Breast epithelium (tissue), 3 donors: Measurements from ENCODE around the gene GPR3.

Experiments
- POLR2A ChIP-seq: fragments of 450-650 bp; IDR thresholded peaks from one replicate; pipeline ENCODE4 v1.6.1; 2016; ENCODE audit warnings: antibody characterized with exemption, mild to moderate bottlenecking, moderate library complexity
- POLR2AphosphoS5 ChIP-seq, 3 donors: sonication (generic); formaldehyde crosslinking; IDR thresholded peaks; one replicate each; pipeline ENCODE4 v1.6.1; 2017; ENCODE audit warnings: antibody characterized with exemption in 3 of 3
- TF ChIP-seq, protein P1 (sequence below), 3 donors: fragments of 450-650 bp; IDR thresholded peaks; one replicate each; pipeline ENCODE4 v1.5.1; 2016 to 2017; ENCODE audit warnings: antibody characterized with exemption in 3 of 3, mild to moderate bottlenecking in 3 of 3, moderate library complexity in 3 of 3

DNA sequence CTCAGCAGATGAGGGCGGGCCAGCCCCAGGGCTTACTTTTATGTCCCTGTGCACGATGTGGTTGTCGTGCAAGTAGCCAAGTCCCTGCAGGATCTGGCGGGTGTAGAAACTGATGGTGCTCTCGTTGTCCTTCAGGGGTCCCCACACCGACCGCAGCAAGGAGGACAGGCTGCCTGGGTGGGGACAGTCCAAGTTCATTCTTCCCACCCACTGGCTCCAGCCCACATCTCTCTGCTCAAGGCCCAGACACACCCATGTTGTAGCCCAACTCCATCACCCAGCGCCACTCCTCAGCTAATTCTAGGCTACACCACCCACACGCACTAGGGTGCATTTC, 32.6 kb upstream of the GPR3 start:
- TF ChIP-seq, protein P1, sequence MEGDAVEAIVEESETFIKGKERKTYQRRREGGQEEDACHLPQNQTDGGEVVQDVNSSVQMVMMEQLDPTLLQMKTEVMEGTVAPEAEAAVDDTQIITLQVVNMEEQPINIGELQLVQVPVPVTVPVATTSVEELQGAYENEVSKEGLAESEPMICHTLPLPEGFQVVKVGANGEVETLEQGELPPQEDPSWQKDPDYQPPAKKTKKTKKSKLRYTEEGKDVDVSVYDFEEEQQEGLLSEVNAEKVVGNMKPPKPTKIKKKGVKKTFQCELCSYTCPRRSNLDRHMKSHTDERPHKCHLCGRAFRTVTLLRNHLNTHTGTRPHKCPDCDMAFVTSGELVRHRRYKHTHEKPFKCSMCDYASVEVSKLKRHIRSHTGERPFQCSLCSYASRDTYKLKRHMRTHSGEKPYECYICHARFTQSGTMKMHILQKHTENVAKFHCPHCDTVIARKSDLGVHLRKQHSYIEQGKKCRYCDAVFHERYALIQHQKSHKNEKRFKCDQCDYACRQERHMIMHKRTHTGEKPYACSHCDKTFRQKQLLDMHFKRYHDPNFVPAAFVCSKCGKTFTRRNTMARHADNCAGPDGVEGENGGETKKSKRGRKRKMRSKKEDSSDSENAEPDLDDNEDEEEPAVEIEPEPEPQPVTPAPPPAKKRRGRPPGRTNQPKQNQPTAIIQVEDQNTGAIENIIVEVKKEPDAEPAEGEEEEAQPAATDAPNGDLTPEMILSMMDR (IDR thresholded peaks at IDR 0.05), result no peak
- TF ChIP-seq POLR2AphosphoS5 (IDR thresholded peaks at IDR 0.05) (no peak), POLR2A (no peak)
